Uterus (tissue), 4 donors: ENCODE results near the gene PRPH2. TPM values are rescaled to one million over a fixed set of nuclear protein-coding genes. Genes with fewer than 3 reads are reported as not detected.
"Not testable (repeated sequence)": the region's sequence is repeated elsewhere in the genome, so short reads cannot be mapped to it uniquely, and the experiment has no call there.

Experiments used
- DNase-seq, 2 donors: peaks; one replicate each; pipeline ENCODE4 v3.0.0-alpha.2; 2019 to 2020
- H3K27ac ChIP-seq, 2 donors: fragments of 200-600 bp; sonication (generic); 1 replicate in 1 of 2; 2 replicates in 1 of 2; pipeline ENCODE4 v1.5.1; 2016 to 2018
- H3K27me3 ChIP-seq, 2 donors: fragments of 200-600 bp; sonication (generic); one replicate each; pipeline ENCODE4 v1.5.1; 2018 to 2019; ENCODE audit warnings: control low read depth in 1 of 2
- H3K36me3 ChIP-seq, 2 donors: fragments of 200-600 bp; sonication (generic); one replicate each; pipeline ENCODE4 v1.5.1; 2019; ENCODE audit warnings: control low read depth in 1 of 2
- H3K4me1 ChIP-seq, 2 donors: fragments of 200-600 bp; sonication (generic); one replicate each; pipeline ENCODE4 v1.5.1; 2018 to 2019; ENCODE audit warnings: control low read depth in 1 of 2
- H3K4me3 ChIP-seq, 2 donors: fragments of 200-600 bp; sonication (generic); 1 replicate in 1 of 2; 2 replicates in 1 of 2; pipeline ENCODE4 v1.5.1; 2018 to 2019; ENCODE audit warnings: mild to moderate bottlenecking in 1 of 2
- H3K9me3 ChIP-seq, 2 donors: fragments of 200-600 bp; sonication (generic); one replicate each; pipeline ENCODE4 v1.5.1; 2019; ENCODE audit warnings: control low read depth in 1 of 2
- CTCF ChIP-seq, 4 experiments: fragments of 200-600 bp in 2 of 4; fragments of 450-650 bp in 2 of 4; sonication (generic) in 2 of 4; IDR thresholded peaks; one replicate each; pipeline ENCODE4 v1.5.1; 2016 to 2019; ENCODE audit warnings: antibody characterized with exemption in 4 of 4, mild to moderate bottlenecking in 2 of 4, moderate library complexity in 1 of 4
- POLR2A ChIP-seq, 2 donors: fragments of 450-650 bp; IDR thresholded peaks; one replicate each; pipeline ENCODE4 v1.6.1; 2016; ENCODE audit warnings: antibody characterized with exemption in 2 of 2, mild to moderate bottlenecking in 1 of 2, moderate library complexity in 1 of 2
- intact Hi-C: fragments of 100-400 bp; cut with DNase I; formaldehyde crosslinking; loops from one replicate; pipeline ENCODE4 v1.15.1; 2023; ENCODE audit warnings: low total_unique reads
- total RNA-seq, 4 donors: library from RNA; depleted of rRNA in 3 of 4; stranded (reverse); fragments of >200 nt in 3 of 4; gene quantifications; one replicate each; pipeline versions ENCODE4 v1.1.0 to v1.2.4, GENCODE V29; 2014 to 2023
- donor health status: DM: yes; HTN: yes; CAD: no.

PRPH2 gene
- total RNA-seq, 4 donors from 2014 or later, result 2.0 to 7.0 (median 5.8) TPM; not detected in 1

GRCh38 chr6:42688281-42688680, 34.1 kb downstream of the PRPH2 start:
- Histone ChIP-seq H3K9me3 (no peaks in the 10 kb centered on the region), H3K36me3 (no peaks in the 10 kb centered on the region)
- TF ChIP-seq CTCF (IDR thresholded peaks at IDR 0.05) (no peak), POLR2A (IDR thresholded peaks at IDR 0.05) (no peak)

GRCh38 chr6:42679358-42679757, 43.0 kb downstream of the PRPH2 start:
- no peaks in the 10 kb centered on the region for H3K4me1 ChIP-seq
- intact Hi-C loops, result no loop called here
- no peak for DNase-seq
- H3K36me3 ChIP-seq, result no peaks in the 10 kb centered on the region
- no peak overlapping the region for H3K4me3 ChIP-seq
- TF ChIP-seq POLR2A (IDR thresholded peaks at IDR 0.05), result no peak
- TF ChIP-seq CTCF (IDR thresholded peaks at IDR 0.05), result no peak
- H3K27me3 ChIP-seq, result no peaks in the 10 kb centered on the region
- H3K27ac ChIP-seq, result no peak overlapping the region
- H3K9me3 ChIP-seq, result no peaks in the 10 kb centered on the region

More at GRCh38 chr6:42688281-42688680, 34.1 kb downstream of the PRPH2 start:
- Histone ChIP-seq H3K4me1 (no peaks in the 10 kb centered on the region), H3K27me3 (no peaks in the 10 kb centered on the region), H3K27ac (no peak overlapping the region), H3K4me3 (no peak overlapping the region)
- DNase-seq, result no peak
- intact Hi-C loops, result no loop called here

GRCh38 chr6:42674780-42675179, 47.6 kb downstream of the PRPH2 start:
- Histone ChIP-seq H3K9me3 (no peaks in the 10 kb centered on the region), H3K4me3 (no peak overlapping the region), H3K4me1 (no peaks in the 10 kb centered on the region), H3K36me3 (no peaks in the 10 kb centered on the region), H3K27ac (no peak overlapping the region), H3K27me3 (no peaks in the 10 kb centered on the region)
- DNase-seq, result no peak
- TF ChIP-seq CTCF (IDR thresholded peaks at IDR 0.05) (no peak), POLR2A (IDR thresholded peaks at IDR 0.05) (no peak)
- intact Hi-C loops, result no loop called here

- H3K27ac ChIP-seq, intact Hi-C loops, H3K4me3 ChIP-seq, H3K4me1 ChIP-seq, H3K36me3 ChIP-seq, H3K27me3 ChIP-seq, DNase-seq, H3K9me3 ChIP-seq: not testable (repeated sequence)
Measured at GRCh38 chr6:42674368-42674767, 48.0 kb downstream of the PRPH2 start.

GRCh38 chr6:42664718-42665117, 57.7 kb downstream of the PRPH2 start:
- DNase-seq, result no peak
- Histone ChIP-seq H3K27me3 (no peaks in the 10 kb centered on the region), H3K4me1 (no peaks in the 10 kb centered on the region), H3K27ac (no peak overlapping the region), H3K4me3 (no peak overlapping the region), H3K9me3 (no peaks in the 10 kb centered on the region), H3K36me3 (no peaks in the 10 kb centered on the region)
- intact Hi-C loops, result no loop called here
- TF ChIP-seq CTCF (IDR thresholded peaks at IDR 0.05), result no peak
- no peak for TF ChIP-seq POLR2A (IDR thresholded peaks at IDR 0.05)

GRCh38 chr6:42661540-42662153, 60.8 kb downstream of the PRPH2 start:
- no peak for TF ChIP-seq POLR2A (IDR thresholded peaks at IDR 0.05)
- TF ChIP-seq CTCF (IDR thresholded peaks at IDR 0.05), result peak; percentile 84 to 94 (median 90)
- Histone ChIP-seq H3K36me3 (no peaks in the 10 kb centered on the region), H3K27me3 (no peaks in the 10 kb centered on the region), H3K4me3 (no peak overlapping the region), H3K9me3 (no peaks in the 10 kb centered on the region), H3K27ac (peak overlapping the region in 1 of 2 donors; percentile 52), H3K4me1 (no peaks in the 10 kb centered on the region)
- DNase-seq, result peak; percentile 80 to 83
- intact Hi-C loops, result loop anchor here (2.0 kb wide), 1 partner anchor 65 kb away; no protein-coding TSS in a partner anchor
